Activated T-helper 1 cell treated with anti-CD3 and anti-CD28 coated beads, Interleukin-2, amount 50 U/mL, for 16 hours (primary cell): Measurements from ENCODE around the gene ECHS1.

Experiments
- DNase-seq, 2 donors: peaks; one replicate each; pipeline ENCODE4 v3.0.0-alpha.2; 2020; ENCODE audit warnings: low read depth in 1 of 2, low spot score in 1 of 2

Gene ECHS1

DNA sequence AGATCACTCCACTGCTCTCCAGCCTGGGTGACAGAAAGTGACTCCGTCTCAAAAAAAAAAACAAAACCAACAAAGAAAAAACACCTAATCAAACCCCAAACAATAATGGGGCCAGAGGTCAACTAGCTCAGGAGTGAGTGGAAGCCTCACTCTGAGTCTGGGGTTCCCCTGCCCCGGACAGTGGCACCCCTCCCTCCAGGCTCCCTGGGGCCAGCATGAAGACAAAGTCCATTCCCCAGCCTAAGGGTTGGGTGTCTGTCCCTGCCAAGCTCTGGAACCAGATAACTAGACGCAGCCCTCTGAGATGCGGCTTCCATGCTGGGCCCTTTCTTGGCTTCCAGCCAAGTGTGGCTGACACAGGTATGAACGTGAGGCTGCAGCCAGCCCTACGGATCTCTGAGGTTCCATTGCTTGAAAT is 13.6 kb downstream of the ECHS1 start:
- no peak for DNase-seq

DNA sequence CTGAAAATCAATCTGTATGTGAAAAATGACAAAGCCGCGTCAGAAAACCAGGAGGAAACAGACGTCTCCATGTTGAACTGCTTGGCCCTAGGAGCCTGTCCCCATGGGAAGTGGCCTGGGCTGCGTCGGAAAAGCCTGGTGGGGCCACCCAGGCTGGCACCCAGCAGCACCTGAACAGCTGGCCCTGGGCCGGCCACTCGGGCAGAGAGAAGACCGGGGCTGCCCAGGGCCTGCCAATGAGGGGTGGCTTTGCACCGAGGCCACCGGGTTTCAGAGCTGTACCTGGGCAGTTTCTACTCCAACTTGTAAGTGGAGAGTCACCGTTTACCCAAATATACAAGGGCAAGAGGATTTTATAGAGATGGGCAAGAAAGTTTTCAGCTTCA is 14.2 kb downstream of the ECHS1 start:
- DNase-seq: no peak

DNA sequence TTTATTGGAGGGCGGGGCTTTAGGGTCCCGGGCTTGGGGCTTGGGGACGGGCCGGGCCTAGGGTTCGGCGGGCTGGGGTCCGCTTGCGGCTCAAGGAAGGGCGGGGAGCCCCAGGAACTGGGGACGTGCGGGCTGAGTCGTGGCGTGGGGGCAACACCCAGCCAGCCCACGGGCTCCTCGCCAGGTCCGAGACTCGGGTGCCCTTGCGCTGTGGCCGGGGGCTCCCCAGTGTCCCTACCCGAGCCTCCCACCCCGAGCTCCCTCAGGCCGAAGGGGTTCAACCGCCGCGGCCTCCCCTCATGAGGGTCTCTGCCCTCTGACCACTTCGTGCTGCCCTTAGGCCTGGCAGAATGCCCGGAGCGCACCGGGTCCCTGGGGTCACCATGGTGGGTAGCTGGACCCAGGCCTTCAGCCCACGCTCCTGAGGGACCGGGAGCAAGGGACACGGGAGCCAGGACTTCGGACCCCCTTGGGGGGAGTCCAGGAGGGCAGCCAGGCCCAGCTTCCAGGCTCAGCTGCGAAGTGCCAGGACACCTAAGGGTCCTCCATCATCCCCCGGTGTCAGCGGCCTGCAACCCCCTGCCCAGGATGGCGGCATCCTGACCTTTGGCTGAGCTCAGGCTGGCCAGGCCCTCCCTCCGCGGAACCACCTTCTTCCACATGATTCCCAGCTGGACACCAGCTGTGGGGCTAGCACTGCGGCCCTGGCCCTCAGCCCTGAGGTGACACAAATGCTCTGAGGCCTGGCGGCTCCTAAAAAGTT is 14.8 kb downstream of the ECHS1 start:
- no peak for DNase-seq

DNA sequence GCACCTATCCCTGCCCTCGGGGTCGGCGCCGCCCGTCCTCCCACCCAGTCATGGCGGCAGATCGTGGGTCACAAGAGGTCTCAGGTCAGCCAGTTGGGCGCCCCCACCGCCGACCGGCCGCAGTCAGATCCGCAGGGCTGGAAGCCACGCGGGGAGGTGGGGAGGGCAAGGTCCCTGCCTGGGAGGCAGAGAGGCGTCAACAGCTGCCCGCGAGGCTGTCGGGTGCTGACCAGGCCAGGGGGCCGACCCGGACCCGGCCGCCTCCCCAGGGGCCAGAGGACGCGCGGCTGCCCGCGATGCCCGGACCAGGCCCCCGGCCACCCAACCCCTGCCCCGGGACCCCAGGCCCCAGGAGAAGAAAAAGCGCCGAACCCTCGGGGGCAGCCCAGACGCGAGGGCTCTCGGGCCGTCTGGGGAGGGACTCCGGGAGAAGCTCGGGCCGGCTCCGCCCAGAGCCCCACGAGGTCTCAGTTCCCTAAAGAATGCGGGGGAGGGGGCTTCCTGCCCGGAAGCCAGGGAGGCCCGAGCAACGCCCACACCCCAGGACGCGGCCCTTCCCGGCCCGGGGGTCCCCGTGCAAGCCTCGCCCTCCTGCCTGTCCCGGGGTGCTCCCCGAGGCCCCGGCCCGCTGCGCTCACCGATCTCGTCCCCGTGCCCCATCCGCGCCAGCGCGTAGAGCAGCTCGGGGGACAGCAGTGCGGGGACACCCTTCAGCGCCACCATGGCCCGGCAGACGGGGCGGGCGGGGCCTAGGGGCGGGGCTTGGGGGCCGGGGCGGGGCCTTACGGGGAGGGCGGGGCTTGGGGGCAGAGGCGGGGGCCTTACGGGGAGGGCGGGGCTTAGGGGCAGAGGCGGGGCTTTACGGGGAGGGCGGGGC is 15.6 kb downstream of the ECHS1 start, which contains the start of gene FUOM:
TSS of gene FUOM (minus strand) at position 735 of the 877 bp plus-strand sequence. CDS start at position 723, 12 bp downstream.
- peak; percentile 39 to 61 for DNase-seq

DNA sequence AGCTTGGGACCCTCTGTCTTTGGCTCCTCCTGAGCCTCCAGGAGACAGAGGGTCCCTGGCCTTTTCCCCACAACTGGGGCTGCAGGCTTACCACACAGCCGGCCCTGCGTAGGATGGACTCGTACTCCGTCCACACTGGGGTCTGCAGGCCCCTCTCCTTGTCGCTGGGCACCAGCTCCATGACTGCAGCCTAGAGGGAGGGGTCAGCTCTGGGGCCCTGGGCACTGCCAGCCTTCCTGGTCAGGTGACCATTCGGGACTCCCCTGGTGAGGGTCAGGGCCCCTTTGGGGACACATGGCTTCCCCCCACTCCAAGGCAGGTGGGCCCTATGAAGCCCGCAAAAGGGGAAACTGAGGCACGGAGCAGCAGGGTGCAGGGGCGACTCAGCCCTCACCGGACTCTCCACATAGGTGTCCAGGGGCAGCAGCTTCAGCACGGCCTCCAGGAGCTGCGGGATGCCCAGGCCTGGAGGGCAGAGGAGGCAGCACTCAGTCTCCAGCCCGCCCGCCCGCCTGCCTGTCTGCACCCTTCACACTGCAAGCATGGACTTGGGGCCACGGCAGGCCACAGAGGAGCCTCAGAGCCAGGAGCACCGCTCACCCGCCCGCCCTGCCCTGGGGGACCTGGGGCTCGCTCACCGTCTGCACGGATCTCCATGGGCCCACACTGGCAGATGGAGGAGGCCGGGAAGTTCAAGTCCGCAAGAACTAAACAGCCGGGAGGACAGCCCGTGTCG is 16.4 kb downstream of the ECHS1 start:
- DNase-seq: no peak

DNA sequence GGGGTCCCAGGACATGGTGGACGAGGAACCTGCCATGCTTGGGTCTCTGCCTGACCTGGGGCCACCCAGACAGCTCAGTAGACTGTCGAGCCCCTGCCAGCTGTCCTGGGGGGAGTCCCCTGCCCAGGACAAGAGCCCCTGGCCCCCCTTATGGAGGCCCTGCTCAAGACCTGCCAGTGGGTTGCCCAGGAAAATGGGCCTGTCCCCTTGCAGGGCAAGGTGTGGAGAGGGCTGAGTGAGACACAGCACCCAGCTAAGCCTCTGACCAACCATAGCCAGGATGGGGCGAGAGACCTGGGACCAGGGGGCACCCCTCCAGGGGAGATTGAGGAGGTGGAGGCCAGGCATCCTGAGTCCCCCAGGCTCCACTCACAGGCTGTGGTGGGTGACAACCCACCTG is 17.2 kb downstream of the ECHS1 start:
- no peak for DNase-seq

DNA sequence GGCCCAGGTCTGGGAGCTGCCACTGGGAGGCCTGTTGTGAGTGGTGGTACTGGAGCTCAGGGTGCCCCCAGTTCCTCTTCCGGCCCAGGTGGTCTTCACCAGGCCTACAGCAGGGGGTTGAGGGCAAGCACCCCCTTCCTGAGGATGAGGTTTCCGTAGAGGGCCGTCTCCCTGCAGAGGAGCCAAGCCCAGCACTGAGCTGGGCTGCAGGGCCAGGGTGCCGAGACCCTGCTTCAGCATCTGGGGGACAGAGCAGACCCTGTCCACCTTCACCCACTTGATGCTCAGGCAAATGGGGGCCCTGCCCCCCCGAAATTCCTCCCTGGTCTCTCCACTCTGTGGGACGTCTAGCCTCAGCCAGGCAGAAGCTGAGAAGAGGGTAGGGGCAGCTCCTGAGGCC is 17.9 kb downstream of the ECHS1 start:
- no peak for DNase-seq

DNA sequence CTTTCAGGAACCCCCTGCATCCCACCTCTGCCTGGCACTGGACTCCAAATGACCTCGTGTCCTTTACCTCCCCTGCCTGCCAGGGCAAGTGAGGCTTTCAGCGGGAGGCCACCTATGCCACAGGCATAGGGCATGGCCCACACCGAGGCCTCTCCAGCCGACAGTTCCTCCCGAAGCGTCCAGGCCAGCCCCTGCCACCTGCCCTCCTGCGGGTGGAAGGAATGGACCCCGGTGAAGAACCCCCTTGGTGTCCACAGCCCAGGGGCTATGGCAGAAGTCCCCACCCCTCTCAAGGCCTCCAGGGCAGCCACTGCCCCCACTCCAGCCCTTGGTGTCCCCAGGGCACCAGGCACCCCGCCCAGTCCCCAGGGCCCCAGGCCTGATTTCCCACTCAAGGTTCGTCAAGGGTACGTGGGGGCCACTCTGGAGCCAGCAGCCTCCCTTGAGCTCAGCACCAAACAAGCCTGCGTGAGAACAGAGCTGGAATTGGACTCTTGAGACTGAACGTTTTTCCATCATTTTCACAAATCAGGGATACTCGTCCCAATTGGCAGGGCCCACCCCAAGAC is 18.4 kb downstream of the ECHS1 start:
- no peak for DNase-seq

DNA sequence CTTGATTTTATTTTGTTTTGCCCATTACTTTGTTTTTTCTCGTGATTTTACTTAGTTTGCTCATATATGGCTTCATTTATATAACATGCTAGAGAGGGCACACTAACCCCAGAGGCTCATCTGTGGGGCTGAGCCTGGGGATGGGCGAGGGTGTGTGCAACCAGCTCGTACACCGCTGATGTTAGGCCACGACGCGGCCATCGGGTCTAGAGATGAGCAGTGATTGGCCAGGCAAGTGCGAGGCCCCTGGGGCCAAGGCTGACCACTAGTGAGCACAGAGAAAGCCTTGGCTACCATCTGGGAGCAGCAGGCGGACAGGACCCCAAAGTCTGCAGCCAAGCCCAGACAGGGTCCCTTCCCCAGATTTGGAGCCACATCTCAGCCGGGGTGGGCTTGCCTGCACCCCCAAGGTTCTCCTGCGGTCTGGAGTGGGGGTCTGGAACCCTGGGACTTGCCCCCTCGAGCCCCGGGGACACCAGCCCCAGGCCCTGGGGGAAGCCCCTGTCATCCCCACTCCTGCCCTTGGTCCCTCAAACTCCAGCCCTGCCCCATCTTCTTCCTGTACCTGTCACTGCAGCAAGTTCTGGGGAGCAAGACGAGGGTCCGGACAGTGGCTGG is 19.1 kb downstream of the ECHS1 start:
- no peak for DNase-seq

DNA sequence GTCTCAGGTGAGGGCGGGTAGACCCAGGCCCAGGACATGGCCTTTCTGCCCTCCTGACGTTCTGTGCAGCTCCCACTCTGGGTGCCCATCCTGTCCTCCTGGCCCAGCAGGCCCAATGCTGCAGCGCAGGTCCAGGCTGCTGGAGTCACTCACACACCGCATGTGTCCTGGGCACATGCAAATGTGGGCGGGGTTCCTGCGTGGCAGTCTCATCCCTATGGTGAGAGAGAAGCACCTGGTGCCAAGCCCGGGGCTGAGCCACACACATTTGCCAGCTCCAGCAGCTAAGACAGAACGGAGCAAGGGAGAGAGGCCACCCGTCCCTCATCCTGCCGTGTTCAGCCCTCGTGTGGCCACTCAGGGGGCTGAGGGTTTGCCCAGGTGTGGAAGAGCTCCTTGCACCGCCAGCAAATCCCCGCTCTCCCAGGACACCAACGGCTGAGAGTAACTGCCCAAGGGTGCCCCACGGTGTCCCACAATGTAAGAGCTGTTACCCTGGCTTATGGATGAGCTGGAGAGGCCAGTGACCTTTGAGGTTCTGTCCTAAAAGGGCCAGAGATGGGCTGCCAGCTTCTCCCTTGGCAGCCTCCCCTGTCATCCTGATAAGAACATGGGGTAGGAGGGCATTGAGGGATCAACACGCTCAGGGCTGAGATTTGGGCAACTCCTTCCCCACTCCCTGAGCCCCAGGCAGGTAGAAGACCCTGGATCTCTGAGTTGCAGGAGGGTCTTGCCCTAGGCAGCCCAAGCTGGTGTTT is 19.8 kb downstream of the ECHS1 start:
- no peak for DNase-seq

DNA sequence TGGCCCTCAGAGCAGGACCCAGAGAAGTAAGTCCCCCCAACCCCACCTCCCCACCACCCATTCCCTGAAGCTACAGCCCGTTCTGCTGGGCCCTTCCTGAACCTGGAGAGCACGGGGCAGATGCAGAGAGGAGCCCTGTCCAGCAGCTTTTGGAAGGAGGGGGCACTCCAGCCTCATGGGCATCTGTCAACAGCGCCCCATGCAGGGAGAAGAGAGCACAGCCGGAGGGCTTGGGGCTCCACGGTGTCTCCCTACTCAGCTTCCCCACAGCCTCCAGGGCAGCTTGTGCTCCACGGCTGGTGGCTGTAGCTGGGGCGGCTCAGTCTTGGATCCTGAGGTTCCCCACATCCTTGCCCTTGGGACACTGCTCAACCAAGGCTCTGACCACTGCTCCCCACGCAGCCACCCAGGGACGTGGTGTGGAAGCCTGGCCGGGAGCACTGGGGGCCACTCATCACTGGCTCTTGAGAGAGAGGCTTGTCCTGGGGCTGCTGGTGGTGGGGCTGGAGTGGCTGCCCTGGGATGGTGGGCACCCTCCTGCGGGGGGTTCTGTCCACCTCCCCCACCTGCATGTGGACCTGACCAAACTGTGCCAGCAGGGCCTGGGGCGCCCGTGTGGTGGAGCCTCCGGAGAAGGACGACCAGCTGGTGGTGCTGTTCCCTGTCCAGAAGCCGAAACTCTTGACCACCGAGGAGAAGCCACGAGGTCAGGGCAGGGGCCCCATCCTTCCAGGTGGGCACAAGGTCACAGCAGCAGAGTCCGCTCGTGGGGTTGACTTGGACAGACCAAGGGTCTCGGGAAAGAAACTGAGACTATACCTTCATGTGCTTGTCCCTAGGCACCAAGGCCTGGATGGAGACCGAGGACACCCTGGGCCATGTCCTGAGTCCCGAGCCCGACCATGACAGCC is 21.5 kb downstream of the ECHS1 start:
- DNase-seq: no peak

DNA sequence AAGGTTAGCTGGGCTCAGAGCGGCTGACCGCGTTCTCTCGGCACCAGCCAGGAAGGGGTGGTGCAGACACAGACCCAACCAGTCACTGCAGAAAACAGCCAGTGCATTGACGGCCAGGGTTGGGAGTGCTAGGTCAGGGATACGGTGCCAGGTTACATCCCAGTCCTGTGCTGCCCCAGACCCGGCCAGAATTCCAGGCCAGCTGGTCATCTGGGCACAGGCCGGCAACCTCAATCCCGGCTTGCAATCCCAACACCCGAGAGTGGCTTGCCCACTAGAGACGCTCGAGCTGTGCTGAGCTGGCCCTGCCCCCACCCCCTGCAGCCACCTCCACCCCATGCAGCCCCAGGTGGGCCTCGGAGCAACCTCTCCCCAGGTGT is 22.2 kb downstream of the ECHS1 start:
- DNase-seq: no peak

DNA sequence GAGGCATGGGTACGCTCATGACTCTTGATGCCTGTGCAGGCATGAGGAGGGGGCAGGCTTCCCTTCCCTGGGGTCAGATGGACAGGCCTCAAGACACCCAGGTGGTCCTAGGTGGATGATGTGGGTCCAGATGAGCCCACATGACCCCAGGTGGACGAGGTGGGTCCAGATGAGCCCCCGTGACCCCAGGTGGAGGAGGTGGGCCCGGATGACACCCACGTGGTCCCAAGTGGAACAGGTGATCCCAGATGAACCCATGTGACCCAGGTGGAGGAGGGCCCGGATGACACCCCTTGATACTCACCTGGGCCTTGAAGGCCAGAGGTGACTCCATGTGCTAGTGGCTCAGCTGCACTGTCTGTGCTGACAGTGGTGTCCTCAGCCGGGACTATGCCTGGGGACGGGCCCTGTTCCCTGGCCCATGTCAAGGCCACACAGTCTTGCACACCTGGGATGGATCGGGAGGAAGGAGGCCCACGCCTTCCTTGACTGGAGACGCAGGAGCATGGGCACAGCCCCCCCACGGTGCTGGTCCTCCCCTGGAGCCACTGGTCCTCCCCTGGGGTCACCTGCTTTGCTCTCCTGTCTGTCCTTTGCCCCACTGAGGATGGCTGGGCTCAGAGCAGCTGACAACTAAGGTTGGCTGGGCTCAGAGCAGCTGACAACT is 22.7 kb downstream of the ECHS1 start:
- no peak for DNase-seq

DNA sequence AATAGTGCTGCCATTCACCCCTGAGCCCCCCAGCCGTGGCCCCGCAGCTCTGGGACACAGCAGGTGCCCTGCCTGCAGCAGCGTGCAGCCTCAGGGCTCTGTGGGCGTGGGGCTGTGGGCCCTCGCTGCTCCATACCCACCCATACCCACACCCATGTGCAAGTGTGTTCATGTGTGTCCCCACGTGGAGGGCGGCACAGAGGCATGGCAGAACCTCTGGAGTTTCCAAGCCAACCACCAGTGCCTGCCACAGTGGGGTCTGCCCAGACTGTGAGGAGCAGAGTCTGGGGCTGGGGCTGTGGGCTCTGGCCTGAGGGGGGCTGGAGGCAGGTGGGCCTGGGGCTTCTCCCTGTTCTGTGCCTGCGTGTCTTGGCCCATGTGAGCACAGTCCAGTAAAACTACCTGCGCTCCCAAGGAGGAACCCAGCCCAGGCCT is 23.6 kb downstream of the ECHS1 start:
- DNase-seq: no peak

DNA sequence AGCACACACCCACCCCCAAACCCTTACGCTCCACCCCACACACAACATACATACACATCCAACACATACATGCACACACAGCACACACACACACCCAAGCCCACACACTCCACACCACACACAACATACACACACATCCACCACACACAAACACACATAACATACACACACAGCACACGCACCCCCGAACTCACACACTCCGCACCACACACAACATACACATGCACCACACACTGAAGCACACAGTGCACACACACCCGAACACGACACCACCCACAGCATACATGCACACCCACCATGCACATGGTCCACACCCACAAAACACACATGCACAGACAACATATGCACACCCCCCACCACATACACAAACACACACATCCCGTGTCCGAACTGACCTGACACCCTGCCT is 24.0 kb downstream of the ECHS1 start:
- DNase-seq: no peak

DNA sequence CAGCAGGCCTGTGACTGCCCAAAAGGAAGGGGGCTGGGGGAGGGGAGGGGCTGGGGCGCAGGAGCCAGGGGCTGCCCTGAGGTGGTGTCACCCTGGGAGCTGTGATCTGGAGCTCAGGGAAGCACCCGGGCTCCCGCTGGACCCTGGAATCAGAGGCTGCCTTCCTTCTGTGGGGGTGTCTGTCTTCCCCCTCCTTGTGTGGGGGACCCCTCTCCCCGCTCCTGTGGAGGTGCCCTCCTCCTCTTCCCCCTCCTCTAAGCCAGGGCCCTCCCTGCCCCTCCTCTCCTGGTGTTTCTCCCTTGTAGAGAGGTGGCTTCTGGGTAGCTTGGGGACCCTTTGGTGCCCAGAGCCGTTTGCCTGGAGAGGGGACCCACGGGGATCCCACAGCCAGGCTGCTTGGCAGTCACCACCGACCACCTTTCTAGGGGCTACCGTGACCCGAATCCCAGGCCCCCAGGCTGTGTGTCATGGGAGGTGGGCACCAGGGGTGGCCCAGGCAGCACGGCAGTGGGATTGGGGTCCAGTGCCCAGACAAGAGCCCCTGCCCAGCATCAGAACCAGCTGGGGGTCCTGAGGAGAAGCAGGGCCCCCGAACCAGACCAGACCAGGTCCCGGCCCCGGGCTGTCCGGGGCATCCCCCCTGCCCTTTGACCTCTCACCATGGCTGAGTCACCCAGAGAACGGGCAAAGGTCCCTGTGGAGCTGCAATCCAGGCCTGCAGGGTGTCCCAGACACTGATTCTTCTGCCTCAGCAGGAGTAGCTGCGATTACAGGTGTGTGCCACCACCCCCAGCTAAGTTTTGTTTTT is 25.2 kb downstream of the ECHS1 start:
- DNase-seq: no peak

DNA sequence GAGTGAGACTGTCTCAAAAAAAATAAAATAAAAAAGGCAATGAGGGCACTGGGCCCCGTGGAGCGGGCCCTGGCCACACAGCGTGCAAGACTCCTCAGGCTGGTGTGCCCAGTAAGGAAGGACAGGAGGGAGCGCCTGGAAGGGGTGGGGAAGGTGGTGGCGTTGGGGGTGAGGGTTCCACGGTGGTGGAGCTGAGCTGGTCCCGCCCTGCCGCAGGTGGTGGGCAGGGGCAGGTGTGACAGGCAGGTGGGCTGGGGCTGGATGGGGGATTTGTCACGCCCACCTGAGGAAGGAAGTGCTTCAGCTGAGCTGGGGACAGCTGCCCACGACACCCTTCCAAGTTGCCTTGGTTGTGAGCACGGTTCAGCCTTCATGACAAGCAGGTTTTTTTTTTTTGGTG is 26.7 kb downstream of the ECHS1 start:
- no peak for DNase-seq

DNA sequence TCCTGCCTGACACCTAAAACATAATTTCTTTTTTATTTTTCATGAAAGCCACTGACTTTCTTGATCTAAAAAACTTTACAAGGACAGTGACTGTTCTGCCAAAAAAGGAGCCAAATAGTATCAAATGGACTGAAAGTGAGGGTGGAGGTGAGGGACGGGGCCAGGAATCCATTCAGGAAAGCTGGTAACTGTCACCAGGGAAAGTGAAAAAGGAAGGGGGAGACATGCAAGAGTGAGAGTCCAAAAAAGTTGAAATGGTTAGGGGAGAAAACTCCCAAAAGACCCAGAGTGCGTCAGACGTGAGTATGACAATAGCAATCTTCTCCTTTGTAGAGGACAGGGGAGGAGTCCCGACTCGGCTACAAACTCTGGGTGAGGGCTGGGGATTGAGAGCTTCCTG is 28.9 kb downstream of the ECHS1 start:
- DNase-seq: no peak
